Tibial nerve (tissue), 4 donors: Measurements from ENCODE around the gene ZNF554. TPM values are rescaled to one million over a fixed set of nuclear protein-coding genes. Genes with fewer than 3 reads are reported as not detected.

ENCODE experiments used
- DNase-seq, 2 donors: peaks; one replicate each; pipeline ENCODE4 v3.0.0-alpha.2; 2019; ENCODE audit warnings: low spot score in 2 of 2
- H3K27ac ChIP-seq, 4 donors: fragments of 200-600 bp; sonication (generic) in 3 of 4; one replicate each; pipeline ENCODE4 v1.5.1; 2017 to 2019; ENCODE audit warnings: mild to moderate bottlenecking in 1 of 4
- H3K27me3 ChIP-seq, 2 donors: fragments of 200-600 bp; sonication (generic) in 1 of 2; one replicate each; pipeline versions ENCODE4 v1.5.1 to v1.6.0; 2017 to 2019
- H3K36me3 ChIP-seq, 3 donors: fragments of 200-600 bp; sonication (generic); one replicate each; pipeline ENCODE4 v1.5.1; 2018 to 2019
- H3K4me1 ChIP-seq, 4 donors: fragments of 200-600 bp; sonication (generic) in 3 of 4; one replicate each; pipeline ENCODE4 v1.5.1; 2017 to 2019
- H3K4me3 ChIP-seq, 4 donors: fragments of 200-600 bp; sonication (generic) in 3 of 4; one replicate each; pipeline ENCODE4 v1.5.1; 2017 to 2019; ENCODE audit warnings: mild to moderate bottlenecking in 1 of 4, moderate library complexity in 1 of 4
- H3K9me3 ChIP-seq, 4 donors: fragments of 200-600 bp; sonication (generic) in 3 of 4; one replicate each; pipeline ENCODE4 v1.5.1; 2017 to 2019
- EP300 ChIP-seq, 2 donors: sonication (generic); formaldehyde crosslinking; IDR thresholded peaks; one replicate each; pipeline ENCODE4 v1.6.1; 2017; ENCODE audit warnings: antibody characterized with exemption in 2 of 2, mild to moderate bottlenecking in 1 of 2
- POLR2A ChIP-seq, 2 donors: fragments of 450-650 bp; IDR thresholded peaks; one replicate each; pipeline ENCODE4 v1.6.1; 2017; ENCODE audit warnings: antibody characterized with exemption in 2 of 2, mild to moderate bottlenecking in 2 of 2, moderate library complexity in 2 of 2
- WGBS, 2 donors: methylation state at CpG; one replicate each; pipeline ENCODE4 v1.1.5; 2018; 5-methylcytosine and 5-hydroxymethylcytosine counted together
- total RNA-seq, 4 donors: library from RNA; depleted of rRNA; stranded (reverse); fragments of >200 nt; gene quantifications; one replicate each; pipeline ENCODE4 v1.1.0, GENCODE V29; 2016
- TF ChIP-seq, protein P1 (sequence below), 5 experiments: fragments of 200-600 bp in 3 of 5; fragments of 450-650 bp in 2 of 5; sonication (generic) in 3 of 5; IDR thresholded peaks; one replicate each; pipeline ENCODE4 v1.5.1; 2016 to 2019; ENCODE audit warnings: antibody characterized with exemption in 5 of 5, mild to moderate bottlenecking in 3 of 5, moderate library complexity in 2 of 5

ZNF554 gene
- total RNA-seq, 4 donors from 2014 or later: 4.4 to 9.0 (median 6.7) TPM

DNA sequence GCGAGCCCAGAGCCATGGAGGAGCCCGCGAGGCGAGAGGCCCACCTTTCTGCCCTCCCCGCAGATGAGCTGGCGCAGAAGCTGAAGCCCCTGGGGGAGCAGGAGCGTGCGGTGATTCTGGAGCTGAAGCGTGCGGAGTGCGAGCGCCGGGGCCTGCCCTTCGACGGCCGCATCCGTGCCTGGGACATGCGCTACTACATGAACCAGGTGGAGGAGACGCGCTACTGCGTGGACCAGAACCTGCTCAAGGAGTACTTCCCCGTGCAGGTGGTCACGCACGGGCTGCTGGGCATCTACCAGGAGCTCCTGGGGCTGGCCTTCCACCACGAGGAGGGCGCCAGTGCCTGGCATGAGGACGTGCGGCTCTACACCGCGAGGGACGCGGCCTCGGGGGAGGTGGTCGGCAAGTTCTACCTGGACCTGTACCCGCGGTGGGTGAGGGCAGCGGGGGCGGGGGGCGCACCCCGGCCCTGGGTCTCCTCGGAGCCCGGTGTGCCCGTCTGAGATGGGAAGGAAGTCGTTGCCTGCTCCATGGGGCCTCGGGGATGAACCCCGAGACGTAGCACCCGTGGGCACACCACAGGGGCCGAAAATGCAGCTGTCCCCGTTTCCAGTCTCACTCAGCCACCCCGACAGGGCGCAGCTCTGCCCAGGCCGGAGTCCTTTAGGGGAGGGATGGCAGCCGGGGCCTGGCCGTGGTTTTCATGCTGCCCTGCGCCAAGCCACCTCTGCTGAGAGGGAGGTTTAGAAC is 12.1 kb upstream of the ZNF554 start:
- Histone ChIP-seq H3K9me3 (no peaks in the 10 kb centered on the region), H3K4me3 (no peak overlapping the region), H3K27me3 (no peaks in the 10 kb centered on the region), H3K27ac (no peak overlapping the region), H3K36me3 (peaks cover 0 to 99% (median 5%) of the 10 kb centered on the region in 3 donors), H3K4me1 (no peaks in the 10 kb centered on the region)
- no peak for TF ChIP-seq EP300 (IDR thresholded peaks at IDR 0.05)
- TF ChIP-seq, protein P1, sequence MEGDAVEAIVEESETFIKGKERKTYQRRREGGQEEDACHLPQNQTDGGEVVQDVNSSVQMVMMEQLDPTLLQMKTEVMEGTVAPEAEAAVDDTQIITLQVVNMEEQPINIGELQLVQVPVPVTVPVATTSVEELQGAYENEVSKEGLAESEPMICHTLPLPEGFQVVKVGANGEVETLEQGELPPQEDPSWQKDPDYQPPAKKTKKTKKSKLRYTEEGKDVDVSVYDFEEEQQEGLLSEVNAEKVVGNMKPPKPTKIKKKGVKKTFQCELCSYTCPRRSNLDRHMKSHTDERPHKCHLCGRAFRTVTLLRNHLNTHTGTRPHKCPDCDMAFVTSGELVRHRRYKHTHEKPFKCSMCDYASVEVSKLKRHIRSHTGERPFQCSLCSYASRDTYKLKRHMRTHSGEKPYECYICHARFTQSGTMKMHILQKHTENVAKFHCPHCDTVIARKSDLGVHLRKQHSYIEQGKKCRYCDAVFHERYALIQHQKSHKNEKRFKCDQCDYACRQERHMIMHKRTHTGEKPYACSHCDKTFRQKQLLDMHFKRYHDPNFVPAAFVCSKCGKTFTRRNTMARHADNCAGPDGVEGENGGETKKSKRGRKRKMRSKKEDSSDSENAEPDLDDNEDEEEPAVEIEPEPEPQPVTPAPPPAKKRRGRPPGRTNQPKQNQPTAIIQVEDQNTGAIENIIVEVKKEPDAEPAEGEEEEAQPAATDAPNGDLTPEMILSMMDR (IDR thresholded peaks at IDR 0.05): no peak
- no peak for TF ChIP-seq POLR2A (IDR thresholded peaks at IDR 0.05)
- no peak for DNase-seq
- 94 to 96% methylated on average over 43 to 46 of the region's 56 CpGs for WGBS, 2 donors

DNA sequence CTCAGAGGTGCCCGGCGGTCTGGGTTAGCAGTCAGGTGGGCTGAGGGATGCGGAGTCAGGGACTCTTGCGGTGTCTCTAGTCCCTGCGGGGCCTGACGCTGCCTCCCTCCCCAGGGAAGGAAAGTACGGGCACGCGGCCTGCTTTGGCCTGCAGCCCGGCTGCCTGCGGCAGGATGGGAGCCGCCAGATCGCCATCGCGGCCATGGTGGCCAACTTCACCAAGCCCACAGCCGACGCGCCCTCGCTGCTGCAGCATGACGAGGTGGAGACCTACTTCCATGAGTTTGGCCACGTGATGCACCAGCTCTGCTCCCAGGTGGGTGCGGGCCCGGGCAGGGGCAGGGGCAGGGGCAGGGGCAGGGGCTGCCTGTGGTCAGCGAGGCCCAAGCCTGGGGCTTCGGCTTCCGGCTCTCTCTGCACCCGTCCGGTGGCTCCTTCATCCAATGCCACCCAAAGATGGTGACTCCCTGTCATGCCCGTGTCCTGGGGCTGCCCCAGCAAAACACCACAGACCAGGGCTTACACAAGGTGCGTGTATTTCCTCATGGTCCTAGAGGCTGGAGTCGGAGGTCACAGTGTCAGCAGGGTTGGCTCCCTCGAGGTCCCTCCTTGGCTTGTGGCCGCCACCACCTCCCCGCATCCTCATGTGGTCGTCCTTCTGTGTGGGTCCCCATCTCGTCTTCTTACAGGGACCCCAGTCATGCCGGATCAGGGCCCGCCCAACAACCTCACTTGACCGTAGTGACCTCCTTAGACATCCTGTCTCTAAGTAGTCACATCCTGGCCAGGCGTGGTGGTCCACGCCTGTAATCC is 11.3 kb upstream of the ZNF554 start:
- Histone ChIP-seq H3K27ac (no peak overlapping the region), H3K4me1 (no peaks in the 10 kb centered on the region), H3K27me3 (no peaks in the 10 kb centered on the region), H3K4me3 (no peak overlapping the region), H3K36me3 (peaks cover 0 to 100% (median 5%) of the 10 kb centered on the region in 3 donors), H3K9me3 (no peaks in the 10 kb centered on the region)
- TF ChIP-seq, protein P1 (IDR thresholded peaks at IDR 0.05): no peak
- TF ChIP-seq POLR2A (IDR thresholded peaks at IDR 0.05) (no peak), EP300 (IDR thresholded peaks at IDR 0.05) (no peak)
- WGBS, 2 donors: 90 to 92% methylated on average over 25 to 37 of the region's 41 CpGs
- no peak for DNase-seq

DNA sequence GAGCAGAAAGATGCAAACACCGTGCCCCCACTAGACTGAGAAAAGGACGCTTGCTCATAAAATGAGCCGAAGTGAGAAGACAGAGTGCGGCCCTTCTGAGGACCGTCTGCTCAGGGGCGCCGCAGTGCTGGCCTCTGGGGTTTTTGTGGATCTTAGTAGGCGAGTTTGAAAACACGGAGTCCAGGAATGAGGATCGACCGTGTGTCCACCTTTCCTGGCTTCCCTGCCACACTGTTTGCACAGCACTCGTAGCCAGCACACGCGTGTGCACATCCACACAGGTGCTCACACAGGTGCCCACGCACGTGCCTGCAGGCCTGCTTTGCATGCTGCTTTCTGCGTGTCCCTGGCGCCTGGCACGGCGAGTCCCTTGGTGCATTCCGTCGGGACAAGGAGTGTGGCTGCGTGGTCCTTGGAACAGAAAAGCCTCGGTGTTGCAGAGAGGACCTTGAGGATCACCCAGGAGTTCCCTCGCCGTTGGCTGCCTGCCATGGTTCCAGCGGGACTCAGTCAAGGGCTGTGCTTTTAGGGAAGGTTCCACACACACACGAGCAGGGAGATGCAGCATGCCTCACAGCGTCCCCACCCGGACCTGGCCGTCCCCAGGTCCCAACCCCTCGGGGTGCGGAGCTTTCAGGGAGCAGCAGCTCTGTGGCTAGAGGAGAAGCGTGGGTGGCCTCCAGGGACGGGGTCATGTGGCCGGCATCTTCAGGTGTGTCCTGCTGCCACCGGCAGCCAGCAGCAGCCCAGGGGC is 10.1 kb upstream of the ZNF554 start:
- peaks cover 0 to 100% (median 5%) of the 10 kb centered on the region in 3 donors for H3K36me3 ChIP-seq
- WGBS, 2 donors: 80 to 85% methylated on average over 21 to 24 of the region's 37 CpGs
- H3K9me3 ChIP-seq: no peaks in the 10 kb centered on the region
- H3K4me3 ChIP-seq: no peak overlapping the region
- H3K27me3 ChIP-seq: no peaks in the 10 kb centered on the region
- H3K27ac ChIP-seq: no peak overlapping the region
- no peak for DNase-seq
- H3K4me1 ChIP-seq: no peaks in the 10 kb centered on the region
- no peak for TF ChIP-seq POLR2A (IDR thresholded peaks at IDR 0.05)
- TF ChIP-seq EP300 (IDR thresholded peaks at IDR 0.05): no peak
- TF ChIP-seq, protein P1 (IDR thresholded peaks at IDR 0.05): no peak

DNA sequence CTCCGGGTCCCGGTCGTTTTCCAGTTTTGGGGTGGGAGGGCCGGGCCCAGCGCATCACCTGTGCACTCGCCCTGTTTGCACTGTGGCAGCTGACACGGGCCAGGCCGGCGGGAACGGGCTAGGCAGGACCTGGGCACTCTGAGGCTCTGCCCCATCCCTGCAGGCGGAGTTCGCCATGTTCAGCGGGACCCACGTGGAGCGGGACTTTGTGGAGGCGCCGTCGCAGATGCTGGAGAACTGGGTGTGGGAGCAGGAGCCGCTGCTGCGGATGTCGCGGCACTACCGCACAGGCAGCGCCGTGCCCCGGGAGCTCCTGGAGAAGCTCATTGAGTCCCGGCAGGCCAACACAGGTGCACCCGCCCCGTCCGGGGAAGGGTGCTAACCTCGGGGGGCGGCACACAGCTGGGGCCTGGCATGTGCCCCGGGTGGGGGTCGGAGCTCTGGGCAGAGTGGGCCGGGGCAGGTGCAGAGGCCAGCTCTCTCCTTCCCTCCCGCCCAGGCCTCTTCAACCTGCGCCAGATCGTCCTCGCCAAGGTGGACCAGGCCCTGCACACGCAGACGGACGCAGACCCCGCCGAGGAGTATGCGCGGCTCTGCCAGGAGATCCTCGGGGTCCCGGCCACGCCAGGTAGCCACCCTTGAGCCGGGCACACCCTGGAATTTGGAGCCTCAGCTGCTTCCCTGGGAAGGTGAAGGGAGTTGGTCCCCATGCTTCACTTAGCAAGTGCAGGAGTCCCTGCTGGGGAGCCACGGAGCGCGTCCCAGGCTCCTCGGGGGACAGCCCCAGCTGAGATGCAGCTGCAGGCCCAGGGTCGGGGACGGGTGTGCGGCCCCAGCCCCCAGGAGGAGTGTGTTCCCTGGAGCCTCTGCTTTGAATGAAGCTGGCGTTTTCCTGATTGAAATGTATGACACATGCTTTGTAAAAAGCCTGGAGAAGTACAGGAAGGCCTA is 9.3 kb upstream of the ZNF554 start:
- Histone ChIP-seq H3K9me3 (no peaks in the 10 kb centered on the region), H3K4me1 (no peaks in the 10 kb centered on the region), H3K4me3 (no peak overlapping the region), H3K27me3 (no peaks in the 10 kb centered on the region), H3K27ac (no peak overlapping the region), H3K36me3 (peaks cover 0 to 100% (median 0%) of the 10 kb centered on the region in 3 donors)
- 91 to 93% methylated on average over 21 to 54 of the region's 58 CpGs for WGBS, 2 donors
- no peak for DNase-seq
- no peak for TF ChIP-seq EP300 (IDR thresholded peaks at IDR 0.05)
- no peak for TF ChIP-seq POLR2A (IDR thresholded peaks at IDR 0.05)
- TF ChIP-seq, protein P1 (IDR thresholded peaks at IDR 0.05): no peak
